Parathyroid adenoma (tissue), 2 donors: ENCODE results near the gene PTH2.

Experiments used
- H2AFZ ChIP-seq: fragments of 300-600 bp; sonication (generic); one replicate; pipeline ENCODE4 v1.7.0; 2017; ENCODE audit warnings: antibody characterized with exemption, mild to moderate bottlenecking
- H3K27ac ChIP-seq: fragments of 300-600 bp; sonication (generic); one replicate; pipeline ENCODE4 v1.7.0; 2017
- H3K27me3 ChIP-seq: fragments of 300-600 bp; sonication (generic); one replicate; pipeline ENCODE4 v1.7.0; 2017; ENCODE audit warnings: low read length; ENCODE audit not compliant: control insufficient read depth, insufficient read depth
- H3K36me3 ChIP-seq: fragments of 300-600 bp; sonication (generic); one replicate; pipeline ENCODE4 v1.7.0; 2017; ENCODE audit warnings: low read length; ENCODE audit not compliant: control insufficient read depth, insufficient read depth
- H3K4me1 ChIP-seq: fragments of 300-600 bp; sonication (generic); one replicate; pipeline ENCODE4 v1.7.0; 2017; ENCODE audit warnings: control low read depth
- H3K4me2 ChIP-seq: fragments of 300-600 bp; sonication (generic); one replicate; pipeline ENCODE4 v1.7.0; 2017; ENCODE audit warnings: low read length
- H3K4me3 ChIP-seq: fragments of 300-600 bp; sonication (generic); one replicate; pipeline ENCODE4 v1.7.0; 2017; ENCODE audit warnings: low read depth, low read length
- H3K79me2 ChIP-seq: fragments of 300-600 bp; sonication (generic); one replicate; pipeline ENCODE4 v1.7.0; 2017; ENCODE audit warnings: control low read depth
- H3K9ac ChIP-seq: fragments of 300-600 bp; sonication (generic); one replicate; pipeline ENCODE4 v1.7.0; 2017; ENCODE audit warnings: mild to moderate bottlenecking
- H3K9me3 ChIP-seq: fragments of 300-600 bp; sonication (generic); one replicate; pipeline ENCODE4 v1.7.0; 2017; ENCODE audit warnings: low read length; ENCODE audit not compliant: control insufficient read depth
- TF ChIP-seq, protein P1 (sequence below): fragments of 300-600 bp; sonication (generic); IDR thresholded peaks from one replicate; pipeline ENCODE4 v1.7.0; 2017; ENCODE audit warnings: antibody characterized with exemption, mild to moderate bottlenecking
- donor health status: primary hyperparathyroidism.

Gene PTH2, protein sequence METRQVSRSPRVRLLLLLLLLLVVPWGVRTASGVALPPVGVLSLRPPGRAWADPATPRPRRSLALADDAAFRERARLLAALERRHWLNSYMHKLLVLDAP

DNA sequence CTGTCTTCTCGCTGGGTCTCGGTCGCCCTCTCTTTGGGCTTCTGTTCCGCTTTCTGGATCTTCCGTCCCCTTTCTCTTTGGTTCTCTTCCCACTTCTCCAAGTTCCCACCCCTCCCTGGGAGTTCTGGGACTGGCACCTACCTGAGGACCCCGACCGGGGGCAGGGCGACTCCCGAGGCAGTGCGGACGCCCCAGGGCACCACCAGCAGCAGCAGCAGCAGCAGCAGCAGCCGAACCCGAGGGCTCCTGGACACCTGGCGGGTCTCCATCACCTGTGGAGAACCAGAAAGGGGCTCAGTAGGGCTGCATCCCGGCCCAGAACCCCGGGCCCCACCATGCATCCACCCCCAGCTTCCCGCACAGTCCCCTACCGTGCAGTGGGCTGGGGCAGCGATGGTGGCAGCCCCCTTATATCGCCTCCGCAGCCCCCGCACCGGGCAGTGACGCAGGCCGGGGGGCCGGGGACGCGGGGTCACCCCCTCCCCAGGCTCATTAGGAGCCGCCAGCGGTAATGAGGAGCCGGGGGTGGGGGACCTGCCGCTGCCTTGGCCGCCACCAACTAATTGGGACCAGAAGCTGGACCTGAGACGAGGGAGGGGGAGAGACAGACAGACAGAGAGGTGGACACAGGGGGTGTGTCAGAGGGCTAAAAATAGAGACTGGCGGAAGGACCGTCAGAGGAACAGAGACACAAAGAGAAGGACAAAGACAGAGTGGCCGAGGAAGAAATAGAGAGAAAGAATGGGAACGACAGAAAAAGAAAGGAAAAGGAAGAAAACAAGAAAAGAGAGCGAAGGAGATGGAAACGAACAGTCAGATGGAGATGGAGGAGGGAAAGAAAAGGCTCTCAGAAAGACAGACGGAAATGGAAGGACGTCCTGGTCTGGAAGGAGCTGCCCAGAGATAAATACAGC, at the start of gene PTH2:
Gene PTH2 (minus strand): TSS at position 371 of the 914 bp plus-strand sequence. CDS start 102 bp downstream, at position 269.
- H3K4me2 ChIP-seq: peak within 1 kb of the TSS; percentile 47
- no peaks in the 10 kb centered on the region for H3K79me2 ChIP-seq
- no peak within 1 kb of the TSS for H2AFZ ChIP-seq
- H3K9ac ChIP-seq: no peak within 1 kb of the TSS
- H3K36me3 ChIP-seq: no peaks in the 10 kb centered on the region
- no peaks in the 10 kb centered on the region for H3K9me3 ChIP-seq
- peaks cover 35% of the 10 kb centered on the region for H3K27me3 ChIP-seq
- H3K4me1 ChIP-seq: no peaks in the 10 kb centered on the region
- H3K27ac ChIP-seq: no peak within 1 kb of the TSS
- TF ChIP-seq, protein P1, sequence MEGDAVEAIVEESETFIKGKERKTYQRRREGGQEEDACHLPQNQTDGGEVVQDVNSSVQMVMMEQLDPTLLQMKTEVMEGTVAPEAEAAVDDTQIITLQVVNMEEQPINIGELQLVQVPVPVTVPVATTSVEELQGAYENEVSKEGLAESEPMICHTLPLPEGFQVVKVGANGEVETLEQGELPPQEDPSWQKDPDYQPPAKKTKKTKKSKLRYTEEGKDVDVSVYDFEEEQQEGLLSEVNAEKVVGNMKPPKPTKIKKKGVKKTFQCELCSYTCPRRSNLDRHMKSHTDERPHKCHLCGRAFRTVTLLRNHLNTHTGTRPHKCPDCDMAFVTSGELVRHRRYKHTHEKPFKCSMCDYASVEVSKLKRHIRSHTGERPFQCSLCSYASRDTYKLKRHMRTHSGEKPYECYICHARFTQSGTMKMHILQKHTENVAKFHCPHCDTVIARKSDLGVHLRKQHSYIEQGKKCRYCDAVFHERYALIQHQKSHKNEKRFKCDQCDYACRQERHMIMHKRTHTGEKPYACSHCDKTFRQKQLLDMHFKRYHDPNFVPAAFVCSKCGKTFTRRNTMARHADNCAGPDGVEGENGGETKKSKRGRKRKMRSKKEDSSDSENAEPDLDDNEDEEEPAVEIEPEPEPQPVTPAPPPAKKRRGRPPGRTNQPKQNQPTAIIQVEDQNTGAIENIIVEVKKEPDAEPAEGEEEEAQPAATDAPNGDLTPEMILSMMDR: no peak
- H3K4me3 ChIP-seq: no peak within 1 kb of the TSS

DNA sequence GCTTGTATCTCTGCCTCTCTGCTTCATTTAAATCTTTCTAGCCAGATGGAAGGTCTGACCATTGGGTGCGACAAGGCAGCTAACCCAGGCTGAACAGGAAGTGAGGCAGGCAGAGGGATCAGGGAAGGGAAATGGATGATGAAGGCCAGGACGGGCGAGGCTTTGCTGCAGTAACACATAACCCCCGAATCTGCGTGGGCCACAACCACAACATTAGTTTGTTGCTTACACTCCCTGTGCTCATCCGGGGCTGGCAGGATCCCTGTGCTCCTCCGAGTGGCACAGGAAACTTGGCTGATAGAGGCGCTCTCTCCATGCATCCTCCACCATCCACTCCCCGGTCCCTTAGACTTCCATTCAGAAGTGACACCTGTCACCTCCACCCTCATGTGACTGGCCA, 49.7 kb upstream of the PTH2 start:
- Histone ChIP-seq H3K27ac (no peak overlapping the region), H3K4me1 (peaks cover 4% of the 10 kb centered on the region), H3K9me3 (no peaks in the 10 kb centered on the region), H2AFZ (no peak overlapping the region), H3K36me3 (no peaks in the 10 kb centered on the region), H3K9ac (no peak overlapping the region), H3K4me3 (no peak overlapping the region), H3K79me2 (no peaks in the 10 kb centered on the region), H3K4me2 (no peak overlapping the region), H3K27me3 (no peaks in the 10 kb centered on the region)
- TF ChIP-seq, protein P1: no peak

DNA sequence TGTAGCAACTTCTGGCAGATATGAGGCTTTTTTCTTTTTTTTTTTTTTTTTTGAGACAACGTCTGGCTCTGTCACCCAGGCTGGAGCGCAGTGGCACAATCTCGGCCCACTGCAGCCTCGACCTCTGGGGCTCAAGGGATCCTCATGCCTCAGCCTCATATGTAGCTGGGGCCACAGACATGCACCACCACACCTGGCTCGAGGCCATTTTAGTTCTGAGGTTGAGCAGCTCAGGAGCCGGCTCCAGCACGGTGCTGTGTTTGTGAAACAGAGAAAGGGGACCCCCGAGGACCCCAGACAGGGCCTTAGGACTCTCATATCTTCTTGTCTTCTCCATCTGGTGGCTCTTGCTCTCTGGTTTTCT, 47.4 kb upstream of the PTH2 start:
- Histone ChIP-seq H3K4me1 (peaks cover 4% of the 10 kb centered on the region), H3K9me3 (no peaks in the 10 kb centered on the region)

DNA sequence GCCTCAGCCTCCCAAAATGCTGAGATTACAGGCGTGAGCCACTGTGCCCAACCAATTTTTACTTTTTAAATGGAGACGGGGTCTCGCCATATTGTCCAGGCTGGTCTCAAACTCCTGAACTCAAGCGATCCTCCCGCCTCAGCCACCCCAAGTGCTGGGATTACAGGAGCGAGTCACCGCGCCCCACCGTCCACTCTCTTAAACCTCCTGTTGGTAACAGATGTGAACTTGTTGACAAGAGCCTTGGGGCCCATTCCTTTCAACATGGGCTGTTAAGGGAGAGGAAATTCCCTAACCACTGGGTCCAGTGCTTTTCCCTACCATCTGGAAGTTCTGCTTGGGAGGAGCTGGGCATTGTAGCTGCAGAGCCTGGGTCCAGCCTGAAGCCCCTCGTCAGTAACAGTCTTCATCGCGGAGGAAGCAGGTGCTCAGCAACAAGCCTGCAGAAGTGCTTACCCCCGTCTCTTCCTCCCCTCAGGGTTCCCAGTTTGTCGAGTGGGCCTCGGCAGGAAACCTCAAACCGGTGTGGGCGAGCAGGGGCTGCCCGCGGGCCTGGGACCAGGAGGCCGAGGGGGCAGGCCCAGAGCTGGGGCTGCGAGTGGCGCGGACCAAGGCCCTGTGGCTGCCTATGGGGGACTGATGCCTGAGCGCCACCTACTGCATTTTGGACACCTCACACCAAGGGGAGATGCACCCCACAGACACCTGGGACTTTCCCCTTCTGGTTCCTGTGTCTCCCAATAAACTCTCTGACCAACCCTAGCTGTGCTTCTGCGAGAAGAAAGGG, 46.8 kb upstream of the PTH2 start:
- Histone ChIP-seq H3K27ac (no peak overlapping the region), H3K9ac (no peak overlapping the region), H3K36me3 (no peaks in the 10 kb centered on the region)

More for the DNA sequence above, 47.4 kb upstream of the PTH2 start:
- no peak overlapping the region for H3K4me2 ChIP-seq
- H2AFZ ChIP-seq: no peak overlapping the region
- TF ChIP-seq, protein P1: no peak
- H3K79me2 ChIP-seq: no peaks in the 10 kb centered on the region
- no peak overlapping the region for H3K4me3 ChIP-seq
- no peaks in the 10 kb centered on the region for H3K27me3 ChIP-seq
- H3K9ac ChIP-seq: no peak overlapping the region
- H3K36me3 ChIP-seq: no peaks in the 10 kb centered on the region
- H3K27ac ChIP-seq: no peak overlapping the region

More for the DNA sequence above, 46.8 kb upstream of the PTH2 start:
- no peak overlapping the region for H3K4me2 ChIP-seq
- no peaks in the 10 kb centered on the region for H3K27me3 ChIP-seq
- H3K9me3 ChIP-seq: no peaks in the 10 kb centered on the region
- H3K4me1 ChIP-seq: peaks cover 4% of the 10 kb centered on the region
- no peak overlapping the region for H3K4me3 ChIP-seq
- no peak overlapping the region for H2AFZ ChIP-seq
- H3K79me2 ChIP-seq: no peaks in the 10 kb centered on the region
- TF ChIP-seq, protein P1: no peak
